COLO668 (cell line): ENCODE data around the gene DHX36.
A peak's percentile ranks its signal among the peaks of the same experiment; 100 is the strongest.

Experiments
- DNase-seq: peaks from one replicate; lab custom pipeline; 2025; ENCODE audit not compliant: unreplicated experiment; lab: John Stamatoyannopoulos, UW

DHX36 gene

DNA sequence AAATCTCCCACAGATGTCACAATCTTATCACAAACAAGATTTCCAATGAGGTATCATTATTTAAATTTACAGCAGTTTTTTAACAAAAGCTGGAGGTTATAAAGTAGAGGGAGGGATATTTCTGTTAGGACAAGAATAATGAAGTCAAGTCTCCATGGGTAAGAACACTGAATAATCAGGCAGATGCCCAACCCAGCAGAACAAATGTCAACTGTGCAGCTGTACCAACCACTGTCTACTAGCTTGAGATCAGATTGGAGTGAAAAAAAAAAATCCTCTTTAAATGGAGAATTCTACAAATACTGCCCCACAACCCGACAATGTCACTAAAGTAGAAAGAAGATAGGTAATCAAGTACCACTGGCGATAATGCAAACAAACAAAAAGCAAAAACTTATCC lies 30.3 kb downstream of the DHX36 start:
- no peak for DNase-seq

DNA sequence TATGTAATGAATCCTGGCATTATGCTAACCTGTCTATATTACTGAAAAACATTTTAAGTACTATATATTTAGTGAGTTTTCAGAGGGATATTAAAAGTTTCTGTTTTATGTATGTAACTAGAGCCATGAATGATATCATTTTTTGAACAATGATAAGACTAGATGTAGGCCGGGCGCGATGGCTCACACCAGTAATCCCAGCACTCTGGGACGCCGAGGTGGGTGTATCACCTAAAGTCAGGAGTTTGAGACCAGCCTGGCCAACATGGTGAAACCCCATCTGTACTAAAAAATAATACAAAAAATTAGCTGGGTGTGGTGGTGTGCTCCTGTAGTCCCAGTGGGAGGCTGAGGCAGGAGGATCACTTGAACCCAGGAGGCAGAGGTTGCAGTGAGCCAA lies 34.1 kb downstream of the DHX36 start:
- no peak for DNase-seq

DNA sequence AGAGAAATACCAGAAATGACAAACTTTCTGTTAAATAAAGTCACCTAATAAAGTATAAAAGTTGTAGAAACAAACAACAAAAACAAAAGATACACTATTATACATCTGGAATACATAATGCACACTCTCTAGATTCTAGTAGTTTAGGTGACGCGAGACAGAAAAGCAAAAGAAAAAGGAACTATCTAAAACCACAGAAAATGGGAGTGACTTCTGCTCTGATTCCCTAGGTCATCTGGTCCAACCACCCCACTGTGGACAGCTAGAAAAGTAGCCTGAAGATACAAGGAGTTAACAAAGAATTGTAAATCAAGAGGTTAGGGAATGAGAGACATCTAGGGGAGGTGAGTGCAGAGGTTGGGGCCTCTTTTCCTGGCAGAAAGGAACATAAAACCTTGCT lies 39.1 kb downstream of the DHX36 start:
- no peak for DNase-seq

DNA sequence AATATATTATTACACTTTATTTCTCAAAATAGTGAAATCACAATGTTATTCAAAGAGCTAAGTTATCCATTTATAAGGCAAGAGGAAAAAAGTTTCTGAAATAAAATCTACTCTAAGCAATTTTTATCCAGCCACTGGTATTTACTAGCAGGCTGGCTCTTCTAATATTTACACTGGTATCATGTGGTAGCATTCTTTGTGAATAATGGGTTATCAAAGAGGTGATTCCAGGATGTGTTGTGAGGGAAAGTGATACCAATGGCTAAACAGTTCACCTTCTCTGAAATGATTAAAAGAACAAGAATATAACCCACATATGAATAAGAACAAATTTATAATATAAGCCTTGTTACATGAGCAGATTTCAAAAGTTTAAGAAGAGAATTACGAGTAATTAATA lies 44.1 kb downstream of the DHX36 start:
- no peak for DNase-seq

DNA sequence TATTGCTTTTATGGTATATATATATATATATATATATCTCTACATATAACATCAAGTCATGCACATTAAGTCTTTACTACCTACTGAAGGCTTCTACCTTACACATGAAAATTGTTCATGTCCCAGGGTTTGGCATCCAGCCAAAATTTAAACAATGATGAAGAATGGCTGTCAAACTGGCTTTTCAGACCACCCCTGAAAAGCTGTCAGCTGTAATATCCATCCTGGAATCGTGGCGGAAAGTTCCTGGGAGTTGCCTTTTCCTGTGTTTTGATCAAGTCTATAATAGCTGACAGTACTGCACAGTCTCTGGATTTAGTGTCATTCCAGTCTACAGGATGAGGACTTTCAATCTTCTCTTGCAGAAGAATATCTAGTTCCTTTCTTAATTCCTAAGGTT lies 48.3 kb downstream of the DHX36 start:
- no peak for DNase-seq

DNA sequence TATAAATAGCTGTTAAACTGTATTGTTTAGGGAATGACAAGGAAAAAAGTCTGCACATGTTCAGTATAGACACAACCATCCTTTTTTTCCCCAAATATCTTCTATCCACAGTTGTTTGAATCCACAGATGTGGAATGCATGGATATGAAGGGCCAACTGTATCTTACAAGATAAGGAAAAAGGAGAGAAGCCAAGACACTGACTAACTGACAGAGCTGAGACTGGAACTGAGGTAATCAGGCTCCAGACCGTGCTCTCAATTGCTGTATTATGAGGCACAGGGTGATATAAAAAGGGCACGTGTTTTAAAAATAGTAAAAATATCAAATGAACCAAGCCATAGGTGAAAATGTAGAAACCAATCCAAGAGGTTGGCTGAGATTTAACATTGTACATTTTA lies 49.0 kb downstream of the DHX36 start:
- no peak for DNase-seq

DNA sequence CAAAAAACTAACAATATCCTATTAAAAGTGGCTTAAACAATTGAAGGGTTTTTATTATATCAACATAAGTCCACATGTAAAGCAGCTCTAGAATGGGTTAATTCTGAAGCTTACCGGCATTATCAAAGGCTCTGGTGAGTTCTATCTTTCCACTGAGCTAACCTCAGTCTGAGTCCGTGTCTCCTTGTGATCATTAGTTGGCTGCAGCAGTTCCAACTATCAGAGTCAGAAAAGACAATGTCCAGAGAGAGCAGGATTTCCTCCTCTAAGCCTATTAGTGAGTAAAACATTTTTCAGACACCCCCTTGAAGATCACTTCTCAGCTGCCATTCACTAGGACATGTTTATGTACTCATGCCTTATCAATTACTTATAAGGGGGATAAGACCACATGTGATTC lies 49.9 kb downstream of the DHX36 start:
- DNase-seq: no peak

DNA sequence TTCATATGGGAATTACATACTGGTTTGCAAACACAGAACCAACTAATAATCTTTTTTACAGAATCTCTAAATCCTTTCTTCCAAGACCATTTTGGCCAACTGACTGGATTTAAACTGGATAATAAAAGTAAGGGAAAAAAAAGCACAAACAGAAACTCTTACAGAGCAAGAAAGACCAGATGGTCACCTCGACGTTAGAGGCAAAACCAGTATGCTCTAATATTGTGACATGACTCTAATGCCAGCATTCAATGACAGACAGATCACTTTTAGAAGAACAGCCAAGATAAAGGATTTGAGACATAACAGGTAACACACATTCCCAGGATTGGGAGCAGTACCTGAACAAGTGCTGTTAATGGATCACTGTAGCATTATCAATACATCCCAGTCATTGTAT lies 50.9 kb downstream of the DHX36 start:
- no peak for DNase-seq

DNA sequence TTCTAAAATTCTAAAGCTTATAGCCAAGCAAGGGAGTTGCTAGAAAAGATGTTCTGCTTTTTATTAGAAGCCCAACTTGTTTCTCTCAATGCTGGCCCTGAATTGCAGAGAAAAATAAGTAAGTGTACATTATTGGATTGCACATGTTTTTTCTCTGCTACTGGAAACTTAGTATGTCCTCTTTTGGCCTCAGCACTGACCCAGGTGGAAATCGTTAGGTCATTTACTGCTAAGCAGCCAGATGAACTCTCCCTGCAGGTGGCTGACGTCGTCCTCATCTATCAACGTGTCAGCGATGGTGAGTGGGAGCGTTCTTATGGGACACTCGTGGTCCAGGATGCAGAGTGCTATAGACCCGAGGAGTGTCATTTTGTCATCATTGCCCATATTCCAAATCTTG lies 69.8 kb downstream of the DHX36 start:
- no peak for DNase-seq

DNA sequence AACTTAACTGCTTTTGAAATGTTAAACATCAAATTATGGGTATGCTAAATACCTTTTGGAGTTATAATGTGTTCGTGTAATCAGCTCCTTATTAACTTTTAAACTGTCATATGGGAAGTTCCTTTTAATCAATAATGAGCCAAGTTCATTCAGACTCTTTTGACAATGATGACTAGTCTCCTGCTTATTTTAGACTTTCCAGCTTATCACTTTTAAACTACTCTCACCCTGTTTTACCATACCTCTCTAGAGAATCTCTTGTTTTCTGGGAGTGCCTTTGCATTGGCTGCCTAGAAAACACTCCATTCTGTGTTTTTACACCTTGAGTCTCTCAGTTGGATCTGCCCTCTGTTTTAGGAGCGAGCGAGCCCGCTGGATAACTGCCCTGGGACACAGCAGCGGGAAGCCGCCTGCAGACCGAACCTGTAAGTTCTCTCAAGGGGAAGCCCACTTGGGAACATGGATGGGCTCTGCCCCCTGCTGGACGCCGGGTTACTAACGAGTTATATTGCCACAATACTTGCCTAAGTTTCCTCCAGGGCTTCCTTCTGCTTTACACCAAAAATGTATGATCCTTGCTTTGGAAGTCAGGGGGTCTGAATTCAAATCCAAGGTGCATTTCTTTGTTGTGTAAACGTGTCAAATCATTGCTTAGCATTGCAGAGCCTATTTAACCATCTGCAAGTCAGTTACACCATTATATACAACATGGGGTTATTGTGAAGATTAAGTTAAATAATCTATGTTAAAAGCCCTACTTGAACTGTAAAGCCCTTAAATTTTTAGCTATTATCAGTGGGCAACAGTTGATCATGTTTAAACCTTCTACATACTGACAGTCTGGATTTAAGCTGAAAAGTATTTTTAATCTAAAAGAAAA lies 71.3 kb downstream of the DHX36 start:
- DNase-seq: peak; percentile 83

DNA sequence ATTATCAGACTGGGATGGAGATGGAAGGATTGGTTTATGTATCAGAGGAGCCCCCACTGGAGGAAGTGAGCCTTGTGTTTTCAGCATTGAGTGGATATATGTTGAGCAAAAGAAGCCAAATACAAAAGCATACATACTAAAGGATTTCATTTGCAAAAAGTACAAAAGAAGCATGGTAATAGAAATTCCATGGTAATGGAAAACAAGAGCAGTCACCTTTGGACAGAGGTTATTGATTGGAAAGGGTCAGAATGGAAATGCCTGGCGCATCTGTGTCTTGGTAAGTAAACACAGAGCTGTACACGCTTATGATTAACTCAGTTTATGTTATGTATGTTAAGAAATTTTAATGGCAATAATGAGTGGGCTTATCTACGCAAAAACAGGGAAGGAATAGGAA lies 72.7 kb downstream of the DHX36 start:
- DNase-seq: no peak

DNA sequence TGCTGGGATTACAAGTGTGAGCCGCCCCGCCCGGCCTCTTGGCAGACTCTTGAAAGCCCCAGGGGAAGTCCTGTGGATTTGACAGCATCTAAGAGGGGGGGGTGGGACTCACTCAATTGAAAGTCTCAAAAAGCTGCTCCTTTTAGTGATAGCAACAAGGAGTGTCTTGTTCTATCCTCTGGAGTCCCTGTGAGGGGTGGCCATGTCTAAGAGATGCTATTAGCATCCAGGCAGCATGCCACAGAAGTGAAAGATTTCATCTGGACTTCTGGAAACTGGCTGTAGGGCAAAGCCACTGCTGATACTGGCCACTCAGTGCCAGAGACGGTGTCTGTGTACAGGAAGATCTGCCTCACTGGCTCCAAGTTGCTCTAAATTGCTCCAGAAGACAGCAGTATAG lies 74.0 kb downstream of the DHX36 start:
- no peak for DNase-seq

DNA sequence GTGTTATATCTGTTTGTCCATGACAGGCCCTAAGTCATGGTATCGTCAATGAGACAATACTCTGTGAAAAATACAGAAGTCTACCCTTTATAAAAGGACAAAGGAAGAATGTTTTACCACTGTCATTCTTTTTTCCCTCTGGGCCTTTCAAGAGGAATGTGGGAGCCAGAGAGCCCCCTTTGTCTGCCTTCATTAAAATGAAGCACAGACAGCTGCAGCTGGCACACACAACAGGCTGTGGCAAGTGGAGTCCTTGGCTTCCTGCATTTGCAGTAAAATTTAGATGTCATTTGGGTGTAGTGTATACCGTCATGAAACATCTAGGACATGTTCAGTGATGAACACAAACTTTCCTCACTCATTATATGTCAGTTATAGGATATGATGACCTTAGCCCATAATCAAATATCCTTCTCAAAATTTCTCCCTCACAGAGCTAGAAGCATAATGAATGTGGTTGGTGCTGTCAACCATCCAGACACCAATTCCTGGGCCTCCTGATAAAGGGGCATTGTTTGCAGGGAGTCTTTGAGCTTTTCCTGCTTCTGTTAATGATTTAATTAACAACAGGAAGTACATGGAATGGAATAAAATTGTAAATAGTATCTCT lies 76.4 kb downstream of the DHX36 start:
- no peak for DNase-seq

DNA sequence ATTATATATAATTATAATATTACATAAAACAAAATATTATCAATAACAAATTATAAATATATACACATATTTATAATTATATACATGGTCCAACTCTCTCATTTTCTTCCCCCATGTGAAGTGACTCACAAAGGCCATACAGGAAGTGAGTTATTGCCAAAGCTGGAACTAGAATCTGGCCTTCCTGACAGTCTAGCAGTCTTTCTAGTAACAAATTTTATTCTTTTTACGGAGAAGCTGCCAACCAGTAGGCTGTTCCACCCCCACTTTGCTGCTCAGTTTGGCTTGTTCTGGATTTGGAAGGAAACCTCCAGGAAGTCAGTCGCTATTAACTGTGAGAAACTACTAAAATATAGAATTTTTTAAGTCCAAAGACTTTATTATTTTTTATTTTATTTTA lies 79.6 kb downstream of the DHX36 start:
- no peak for DNase-seq

DNA sequence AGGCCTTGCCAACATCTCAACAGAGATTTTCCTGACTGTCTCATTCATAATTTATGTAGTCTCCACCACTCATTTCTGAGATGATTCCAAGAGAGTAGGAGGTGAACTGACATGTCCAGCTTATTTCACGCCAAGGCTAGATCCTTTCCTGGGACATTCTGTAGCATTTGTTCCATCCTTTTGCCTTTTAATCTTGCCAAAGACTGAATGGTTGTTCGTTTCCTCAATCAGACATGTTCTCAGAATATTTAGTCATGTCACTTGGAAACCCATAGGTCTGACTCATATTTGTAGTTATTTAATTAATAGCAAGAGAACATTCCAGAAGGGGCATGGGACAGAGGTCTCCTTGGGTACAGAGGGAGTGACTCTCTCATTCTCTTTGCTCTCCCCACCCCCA lies 80.9 kb downstream of the DHX36 start:
- no peak for DNase-seq

DNA sequence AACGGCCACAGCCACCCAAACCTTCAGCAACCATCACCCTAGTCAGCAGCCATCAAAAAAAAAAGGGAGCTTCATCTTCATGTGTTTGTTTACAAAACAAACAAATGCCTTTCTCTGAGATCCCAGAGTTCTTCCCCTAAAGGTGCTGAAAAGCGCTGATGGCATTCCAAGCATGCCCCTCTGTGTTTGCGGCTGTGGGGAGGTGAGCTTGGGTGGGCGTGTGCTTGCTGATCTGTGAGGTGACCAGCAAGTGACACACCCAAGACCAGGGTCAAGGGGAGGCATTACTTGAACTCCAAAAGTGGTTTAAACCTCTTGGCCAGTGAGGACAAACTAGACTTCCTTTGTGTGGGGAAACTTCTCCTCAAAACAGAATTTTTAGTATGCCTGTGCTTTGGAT lies 81.5 kb downstream of the DHX36 start:
- DNase-seq: no peak

DNA sequence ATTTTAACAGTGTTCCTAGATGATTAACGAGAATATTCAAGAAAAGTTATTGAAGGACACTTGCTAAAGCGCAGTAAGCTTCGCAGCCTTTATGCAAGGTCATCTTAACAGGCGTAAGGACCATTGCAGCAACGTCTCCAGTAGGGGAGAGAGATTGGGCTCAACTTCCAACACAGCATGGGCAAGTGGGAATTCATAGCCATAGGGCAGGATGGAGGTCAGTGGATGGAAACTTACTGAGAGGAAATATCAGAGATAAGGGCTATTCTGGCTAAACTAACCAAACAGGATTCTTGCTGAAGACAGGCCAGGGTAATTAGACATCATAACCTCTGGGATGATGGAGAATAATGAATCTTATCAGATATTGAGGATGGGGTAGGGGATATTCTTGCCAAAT lies 82.8 kb downstream of the DHX36 start:
- DNase-seq: no peak

DNA sequence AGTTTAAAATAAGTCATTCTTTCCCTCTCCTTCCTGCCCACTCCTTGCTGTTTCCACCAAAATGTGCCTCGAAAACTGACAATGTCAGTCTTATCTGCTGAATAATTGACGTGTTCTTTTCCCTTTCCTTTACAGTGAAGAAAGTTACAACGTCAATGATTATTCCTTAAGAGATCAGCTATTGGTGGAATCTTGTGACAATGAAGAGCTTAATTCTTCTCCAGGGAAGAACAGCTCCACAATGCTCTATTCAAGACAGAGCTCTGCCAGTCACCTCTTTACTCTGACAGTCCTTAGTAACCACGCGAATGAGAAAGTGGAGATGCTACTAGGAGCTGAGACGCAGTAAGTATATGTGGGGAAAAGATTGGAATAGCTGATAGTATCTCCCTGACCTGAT lies 84.1 kb downstream of the DHX36 start:
- no peak for DNase-seq

DNA sequence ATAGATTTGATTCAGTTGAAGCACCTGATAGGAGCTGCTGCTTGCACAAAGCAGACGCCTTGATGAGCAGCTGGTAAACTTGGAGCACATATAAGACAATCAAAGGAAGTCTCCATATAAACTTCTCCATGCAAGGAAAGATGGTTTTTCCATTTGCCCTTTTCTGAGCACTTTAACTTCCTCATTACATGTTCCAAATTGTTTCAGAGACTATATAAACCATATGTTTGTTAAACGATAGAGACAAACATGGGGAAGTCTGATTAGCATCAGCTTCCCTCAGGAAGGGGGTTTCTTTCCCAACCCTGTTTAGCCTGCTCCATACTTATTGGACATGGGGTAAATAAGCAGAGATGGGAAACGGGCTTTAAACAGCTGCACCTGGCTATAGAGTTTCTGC lies 88.0 kb downstream of the DHX36 start:
- DNase-seq: no peak

DNA sequence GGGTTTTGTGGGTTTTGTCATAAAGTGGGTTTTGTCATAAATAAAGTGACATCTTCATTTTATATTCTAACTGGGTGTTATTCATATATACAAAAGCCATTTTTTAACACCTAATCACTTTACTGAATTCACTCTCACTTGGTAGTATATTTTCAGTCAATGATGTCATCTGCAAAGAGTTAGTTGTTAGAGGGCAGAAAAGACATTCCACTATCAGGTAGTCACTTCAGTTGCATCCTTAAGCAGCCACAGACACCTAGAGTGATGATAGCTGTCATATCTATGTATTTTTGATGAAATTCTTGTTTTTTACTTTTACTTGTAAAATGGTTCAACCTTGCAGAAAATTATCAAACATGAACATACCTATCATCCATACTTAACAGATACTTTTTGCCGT lies 89.0 kb downstream of the DHX36 start:
- no peak for DNase-seq

DNA sequence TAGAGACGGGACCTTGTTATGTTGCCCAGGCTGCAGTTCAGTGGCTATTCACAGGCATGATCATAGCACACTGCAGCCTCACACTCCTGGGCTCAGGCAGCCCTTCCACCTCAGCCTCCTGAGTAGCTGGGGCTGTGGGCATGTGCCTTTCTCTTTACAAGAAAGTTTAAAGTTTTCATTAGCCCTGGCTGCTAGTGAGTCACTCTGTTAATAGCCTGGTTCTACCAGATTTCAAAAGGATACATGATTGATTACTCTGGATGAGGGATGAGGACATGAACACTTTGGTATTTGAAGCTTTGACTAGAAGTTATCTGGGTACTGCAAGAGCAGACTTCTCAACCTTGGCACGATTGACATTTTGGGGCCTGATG lies 95.1 kb downstream of the DHX36 start:
- no peak for DNase-seq

DNA sequence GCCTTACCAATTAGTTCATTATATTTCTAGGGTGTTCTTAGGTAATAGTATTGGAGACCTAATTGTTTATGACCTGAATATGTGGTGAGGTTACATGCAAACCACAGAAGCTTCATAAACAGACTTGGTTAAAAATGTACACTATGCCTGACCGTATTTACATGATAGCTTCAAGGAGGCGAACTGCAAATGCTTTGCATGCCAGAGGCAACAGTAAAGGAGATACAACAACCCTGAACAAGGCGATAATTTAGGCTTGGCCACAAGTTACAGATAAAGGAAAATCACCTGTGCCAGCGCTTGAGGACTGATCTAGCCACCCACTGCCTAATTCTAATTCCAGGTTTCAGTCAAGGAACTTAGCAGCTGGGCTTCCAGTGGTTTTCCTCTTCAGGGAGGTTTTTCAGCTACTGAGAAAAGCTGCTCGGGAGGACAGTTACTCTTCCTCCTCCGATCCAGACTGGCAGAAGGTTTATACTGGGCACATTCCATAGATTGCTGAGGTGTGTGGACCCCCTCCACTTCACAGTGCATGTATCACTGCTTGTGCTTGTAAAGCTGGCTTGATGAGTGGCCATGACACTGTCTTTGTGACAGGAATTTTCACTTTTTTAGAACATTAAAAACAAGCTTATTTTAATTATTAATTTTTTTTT lies 95.6 kb downstream of the DHX36 start:
- no peak for DNase-seq
